ENCODE measurements around the gene MEGF10.

The MEGF10 gene

GRCh38 chr5:127375124-127375523, 84.5 kb downstream of the MEGF10 start:
- Histone ChIP-seq H3K4ac (ENCODE audit: low read depth, low read length) (no peak overlapping the region), H3K23ac (ENCODE audit: low read length) (no peak overlapping the region), H4K8ac (ENCODE audit: low read depth, low read length) (no peak overlapping the region), H2BK120ac (ENCODE audit: low read depth, low read length) (no peak overlapping the region), H3K79me1 (ENCODE audit: low read length) (no peaks in the 10 kb centered on the region), H3K4me1 (ENCODE audit: control insufficient read depth, low read depth, low read length) (no peaks in the 10 kb centered on the region), H2BK5ac (ENCODE audit: low read length) (no peak overlapping the region), H4K5ac (ENCODE audit: low read length) (no peak overlapping the region), H3K79me2 (ENCODE audit: control insufficient read depth, insufficient read depth, low read length) (no peaks in the 10 kb centered on the region), H3K27ac (ENCODE audit: low read depth, low read length) (no peak overlapping the region), H3K18ac (ENCODE audit: low read length) (no peak overlapping the region), H2BK15ac (replicated peaks; ENCODE audit: low read depth) (no peak overlapping the region), H3K9ac (ENCODE audit: low read length) (no peak overlapping the region), H3K4me2 (ENCODE audit: low read length) (no peak overlapping the region), H3K56ac (ENCODE audit: low read length) (no peak overlapping the region), H2AK5ac (ENCODE audit: low read length) (no peak overlapping the region), H3K4me3 (ENCODE audit: low read length) (no peak overlapping the region), H3K27me3 (ENCODE audit: insufficient read depth, low read length, poor library complexity) (no peaks in the 10 kb centered on the region), H3K36me3 (ENCODE audit: control insufficient read depth, insufficient read depth, low read length) (no peaks in the 10 kb centered on the region)
- DNase-seq = no peak

- no peak overlapping the region for H3K9ac ChIP-seq (ENCODE audit: low read length)
- H3K23ac ChIP-seq (ENCODE audit: low read length) = no peak overlapping the region
- no peaks in the 10 kb centered on the region for H3K79me2 ChIP-seq (ENCODE audit: control insufficient read depth, insufficient read depth, low read length)
- no peak overlapping the region for H2BK120ac ChIP-seq (ENCODE audit: low read depth, low read length)
- no peaks in the 10 kb centered on the region for H3K79me1 ChIP-seq (ENCODE audit: low read length)
- no peak for DNase-seq
- no peak overlapping the region for H3K4ac ChIP-seq (ENCODE audit: low read depth, low read length)
- H2BK15ac ChIP-seq (replicated peaks; ENCODE audit: low read depth) = no peak overlapping the region
- H3K4me2 ChIP-seq (ENCODE audit: low read length) = no peak overlapping the region
- H3K27me3 ChIP-seq (ENCODE audit: insufficient read depth, low read length, poor library complexity) = no peaks in the 10 kb centered on the region
- no peaks in the 10 kb centered on the region for H3K36me3 ChIP-seq (ENCODE audit: control insufficient read depth, insufficient read depth, low read length)
- no CpG with 5 or more reads among the region's 1 CpG for WGBS (ENCODE audit: extremely low coverage, insufficient coverage, low lambda C conversion rate)
- no peak overlapping the region for H2BK5ac ChIP-seq (ENCODE audit: low read length)
- no peak overlapping the region for H3K4me3 ChIP-seq (ENCODE audit: low read length)
- H3K4me1 ChIP-seq (ENCODE audit: control insufficient read depth, low read depth, low read length) = no peaks in the 10 kb centered on the region
- no peak overlapping the region for H4K5ac ChIP-seq (ENCODE audit: low read length)
- H2AK5ac ChIP-seq (ENCODE audit: low read length) = no peak overlapping the region
- H3K18ac ChIP-seq (ENCODE audit: low read length) = no peak overlapping the region
- H3K27ac ChIP-seq (ENCODE audit: low read depth, low read length) = no peak overlapping the region
- no peak overlapping the region for H4K8ac ChIP-seq (ENCODE audit: low read depth, low read length)
- no peak overlapping the region for H3K56ac ChIP-seq (ENCODE audit: low read length)
These were observed 85.0 kb downstream of the MEGF10 start for GRCh38 chr5:127375544-127376091.

- no peak overlapping the region for H4K8ac ChIP-seq (ENCODE audit: low read depth, low read length)
- no peak overlapping the region for H3K4me3 ChIP-seq (ENCODE audit: low read length)
- H3K4ac ChIP-seq (ENCODE audit: low read depth, low read length) = no peak overlapping the region
- H3K27me3 ChIP-seq (ENCODE audit: insufficient read depth, low read length, poor library complexity) = no peaks in the 10 kb centered on the region
- WGBS (ENCODE audit: extremely low coverage, insufficient coverage, low lambda C conversion rate) = no CpG with 5 or more reads among the region's 8 CpGs
- H3K79me2 ChIP-seq (ENCODE audit: control insufficient read depth, insufficient read depth, low read length) = no peaks in the 10 kb centered on the region
- no peak overlapping the region for H3K9ac ChIP-seq (ENCODE audit: low read length)
- no peaks in the 10 kb centered on the region for H3K36me3 ChIP-seq (ENCODE audit: control insufficient read depth, insufficient read depth, low read length)
- no peak overlapping the region for H3K27ac ChIP-seq (ENCODE audit: low read depth, low read length)
- no peaks in the 10 kb centered on the region for H3K79me1 ChIP-seq (ENCODE audit: low read length)
- H2AK5ac ChIP-seq (ENCODE audit: low read length) = no peak overlapping the region
- no peak overlapping the region for H3K18ac ChIP-seq (ENCODE audit: low read length)
- H2BK5ac ChIP-seq (ENCODE audit: low read length) = no peak overlapping the region
- H2BK120ac ChIP-seq (ENCODE audit: low read depth, low read length) = no peak overlapping the region
- no peaks in the 10 kb centered on the region for H3K4me1 ChIP-seq (ENCODE audit: control insufficient read depth, low read depth, low read length)
- no peak overlapping the region for H3K23ac ChIP-seq (ENCODE audit: low read length)
- H3K4me2 ChIP-seq (ENCODE audit: low read length) = no peak overlapping the region
- H4K5ac ChIP-seq (ENCODE audit: low read length) = no peak overlapping the region
- no peak for DNase-seq
- H2BK15ac ChIP-seq (replicated peaks; ENCODE audit: low read depth) = no peak overlapping the region
- H3K56ac ChIP-seq (ENCODE audit: low read length) = no peak overlapping the region
These were observed 87.1 kb downstream of the MEGF10 start for GRCh38 chr5:127377651-127378050.

- Histone ChIP-seq H4K8ac (ENCODE audit: low read depth, low read length) (no peak overlapping the region), H2AK5ac (ENCODE audit: low read length) (no peak overlapping the region), H3K36me3 (ENCODE audit: control insufficient read depth, insufficient read depth, low read length) (no peaks in the 10 kb centered on the region), H2BK15ac (replicated peaks; ENCODE audit: low read depth) (no peak overlapping the region), H3K23ac (ENCODE audit: low read length) (no peak overlapping the region), H3K56ac (ENCODE audit: low read length) (no peak overlapping the region), H3K79me2 (ENCODE audit: control insufficient read depth, insufficient read depth, low read length) (no peaks in the 10 kb centered on the region), H3K27me3 (ENCODE audit: insufficient read depth, low read length, poor library complexity) (no peaks in the 10 kb centered on the region), H3K4me3 (ENCODE audit: low read length) (no peak overlapping the region), H3K9ac (ENCODE audit: low read length) (no peak overlapping the region), H3K4ac (ENCODE audit: low read depth, low read length) (no peak overlapping the region), H3K18ac (ENCODE audit: low read length) (no peak overlapping the region), H3K27ac (ENCODE audit: low read depth, low read length) (no peak overlapping the region), H3K79me1 (ENCODE audit: low read length) (no peaks in the 10 kb centered on the region), H4K5ac (ENCODE audit: low read length) (no peak overlapping the region), H3K4me1 (ENCODE audit: control insufficient read depth, low read depth, low read length) (no peaks in the 10 kb centered on the region), H3K4me2 (ENCODE audit: low read length) (no peak overlapping the region), H2BK5ac (ENCODE audit: low read length) (no peak overlapping the region), H2BK120ac (ENCODE audit: low read depth, low read length) (no peak overlapping the region)
- WGBS (ENCODE audit: extremely low coverage, insufficient coverage, low lambda C conversion rate) = no CpG with 5 or more reads among the region's 1 CpG
- no peak for DNase-seq
These were observed 95.3 kb downstream of the MEGF10 start for GRCh38 chr5:127385936-127386335.

GRCh38 chr5:127386557-127386956, 96.0 kb downstream of the MEGF10 start:
- H3K4me1 ChIP-seq (ENCODE audit: control insufficient read depth, low read depth, low read length) = no peaks in the 10 kb centered on the region
- H3K27ac ChIP-seq (ENCODE audit: low read depth, low read length) = no peak overlapping the region
- no peak overlapping the region for H4K5ac ChIP-seq (ENCODE audit: low read length)
- no peak overlapping the region for H3K4me2 ChIP-seq (ENCODE audit: low read length)
- no peak overlapping the region for H2BK15ac ChIP-seq (replicated peaks; ENCODE audit: low read depth)
- no peak overlapping the region for H3K9ac ChIP-seq (ENCODE audit: low read length)
- no CpG with 5 or more reads among the region's 2 CpGs for WGBS (ENCODE audit: extremely low coverage, insufficient coverage, low lambda C conversion rate)
- no peak overlapping the region for H2BK5ac ChIP-seq (ENCODE audit: low read length)
- no peak overlapping the region for H2AK5ac ChIP-seq (ENCODE audit: low read length)
- H2BK120ac ChIP-seq (ENCODE audit: low read depth, low read length) = no peak overlapping the region
- no peak overlapping the region for H3K18ac ChIP-seq (ENCODE audit: low read length)
- H3K27me3 ChIP-seq (ENCODE audit: insufficient read depth, low read length, poor library complexity) = no peaks in the 10 kb centered on the region
- H3K79me1 ChIP-seq (ENCODE audit: low read length) = no peaks in the 10 kb centered on the region
- no peak overlapping the region for H4K8ac ChIP-seq (ENCODE audit: low read depth, low read length)
- H3K4ac ChIP-seq (ENCODE audit: low read depth, low read length) = no peak overlapping the region
- no peak overlapping the region for H3K23ac ChIP-seq (ENCODE audit: low read length)
- DNase-seq = no peak
- H3K56ac ChIP-seq (ENCODE audit: low read length) = no peak overlapping the region
- no peaks in the 10 kb centered on the region for H3K36me3 ChIP-seq (ENCODE audit: control insufficient read depth, insufficient read depth, low read length)
- H3K4me3 ChIP-seq (ENCODE audit: low read length) = no peak overlapping the region
- no peaks in the 10 kb centered on the region for H3K79me2 ChIP-seq (ENCODE audit: control insufficient read depth, insufficient read depth, low read length)

- no peaks in the 10 kb centered on the region for H3K27me3 ChIP-seq (ENCODE audit: insufficient read depth, low read length, poor library complexity)
- no CpG with 5 or more reads among the region's 2 CpGs for WGBS (ENCODE audit: extremely low coverage, insufficient coverage, low lambda C conversion rate)
- no peak overlapping the region for H4K8ac ChIP-seq (ENCODE audit: low read depth, low read length)
- H3K18ac ChIP-seq (ENCODE audit: low read length) = no peak overlapping the region
- H3K4me3 ChIP-seq (ENCODE audit: low read length) = no peak overlapping the region
- no peaks in the 10 kb centered on the region for H3K79me2 ChIP-seq (ENCODE audit: control insufficient read depth, insufficient read depth, low read length)
- no peak for DNase-seq
- no peaks in the 10 kb centered on the region for H3K4me1 ChIP-seq (ENCODE audit: control insufficient read depth, low read depth, low read length)
- no peak overlapping the region for H3K23ac ChIP-seq (ENCODE audit: low read length)
- no peak overlapping the region for H3K4ac ChIP-seq (ENCODE audit: low read depth, low read length)
- no peak overlapping the region for H2BK15ac ChIP-seq (replicated peaks; ENCODE audit: low read depth)
- H3K27ac ChIP-seq (ENCODE audit: low read depth, low read length) = no peak overlapping the region
- H2BK120ac ChIP-seq (ENCODE audit: low read depth, low read length) = no peak overlapping the region
- no peak overlapping the region for H3K9ac ChIP-seq (ENCODE audit: low read length)
- H3K36me3 ChIP-seq (ENCODE audit: control insufficient read depth, insufficient read depth, low read length) = no peaks in the 10 kb centered on the region
- H3K4me2 ChIP-seq (ENCODE audit: low read length) = no peak overlapping the region
- H2BK5ac ChIP-seq (ENCODE audit: low read length) = no peak overlapping the region
- no peak overlapping the region for H2AK5ac ChIP-seq (ENCODE audit: low read length)
- H3K56ac ChIP-seq (ENCODE audit: low read length) = no peak overlapping the region
- no peak overlapping the region for H4K5ac ChIP-seq (ENCODE audit: low read length)
- H3K79me1 ChIP-seq (ENCODE audit: low read length) = no peaks in the 10 kb centered on the region
These were observed 99.0 kb downstream of the MEGF10 start for GRCh38 chr5:127389601-127390000.

Data from mesendoderm (in vitro differentiated cells).